Spleen (tissue), 11 donors: Measurements from ENCODE around the gene CD34. TPM values are rescaled to one million over a fixed set of nuclear protein-coding genes. Genes with fewer than 3 reads are reported as not detected.
A peak's percentile ranks its signal among the peaks of the same experiment; 100 is the strongest.

ENCODE experiments used
- DNase-seq: peaks from one replicate; pipeline ENCODE4 v3.0.0-alpha.2; 2020
- H3K27ac ChIP-seq, 8 donors: fragments of 200-600 bp; sonication (generic) in 7 of 8; 1 replicate in 4 of 8; 2 replicates in 4 of 8; pipeline versions ENCODE4 v1.5.0 to v1.8.0; 2016 to 2021; ENCODE audit warnings: inconsistent platforms in 4 of 8, mild to moderate bottlenecking in 4 of 8, moderate library complexity in 1 of 8
- H3K27me3 ChIP-seq, 7 donors: fragments of 200-600 bp; sonication (generic) in 6 of 7; replicated peaks in 1 of 7; 1 replicate in 4 of 7; 2 replicates in 3 of 7; pipeline versions ENCODE4 v1.5.0 to v1.8.0; 2016 to 2021; ENCODE audit warnings: inconsistent platforms in 3 of 7, mild to moderate bottlenecking in 1 of 7
- H3K36me3 ChIP-seq, 6 donors: fragments of 200-600 bp; sonication (generic) in 5 of 6; 1 replicate in 4 of 6; 2 replicates in 2 of 6; pipeline versions ENCODE4 v1.5.0 to v1.8.0; 2016 to 2021; ENCODE audit warnings: inconsistent platforms in 2 of 6
- H3K4me1 ChIP-seq, 6 donors: fragments of 200-600 bp; sonication (generic) in 5 of 6; 1 replicate in 3 of 6; 2 replicates in 3 of 6; pipeline versions ENCODE4 v1.5.0 to v1.8.0; 2016 to 2021; ENCODE audit warnings: inconsistent platforms in 3 of 6
- H3K4me3 ChIP-seq, 8 donors: fragments of 200-600 bp; sonication (generic) in 7 of 8; 1 replicate in 4 of 8; 2 replicates in 4 of 8; pipeline versions ENCODE4 v1.5.0 to v1.8.0; 2016 to 2021; ENCODE audit warnings: inconsistent platforms in 4 of 8, mild to moderate bottlenecking in 4 of 8, moderate library complexity in 2 of 8
- H3K9me3 ChIP-seq, 8 donors: fragments of 200-600 bp; sonication (generic) in 7 of 8; 1 replicate in 4 of 8; 2 replicates in 4 of 8; pipeline versions ENCODE4 v1.5.0 to v1.8.0; 2016 to 2021; ENCODE audit warnings: inconsistent platforms in 4 of 8
- CTCF ChIP-seq, 11 experiments: fragments of 200-600 bp in 7 of 11; fragments of 450-650 bp in 4 of 11; sonication (generic) in 4 of 11; IDR thresholded peaks in 8 of 11; conservative IDR thresholded peaks in 3 of 11; 1 replicate in 7 of 11; 2 replicates in 4 of 11; pipeline versions ENCODE4 v1.4.0 to v1.8.0; 2016 to 2021; ENCODE audit warnings: antibody characterized with exemption in 11 of 11, inconsistent platforms in 4 of 11, mild to moderate bottlenecking in 1 of 11
- POLR2A ChIP-seq, 3 donors: fragments of 450-650 bp; IDR thresholded peaks; one replicate each; pipeline ENCODE4 v1.5.1; 2017; ENCODE audit warnings: antibody characterized with exemption in 3 of 3, mild to moderate bottlenecking in 1 of 3
- POLR2AphosphoS5 ChIP-seq, 3 donors: sonication (generic); formaldehyde crosslinking; IDR thresholded peaks; one replicate each; pipeline ENCODE4 v1.5.1; 2017; ENCODE audit warnings: antibody characterized with exemption in 3 of 3
- WGBS, 5 donors: extraction: QIAGEN DNeasy Blood & Tissue Kit in 3 of 5; methylation state at CpG; one replicate each; pipeline versions ENCODE4 v1.1.5 to v1.1.7; 2013 to 2018; 5-methylcytosine and 5-hydroxymethylcytosine counted together
- intact Hi-C: fragments of 100-400 bp; cut with DNase I; formaldehyde crosslinking; loops from one replicate; pipeline ENCODE4 v1.15.0; 2023; ENCODE audit warnings: low total_unique reads
- polyA plus RNA-seq, 3 donors: library from polyadenylated mRNA; stranded (reverse); fragments of 200-250 nt; gene quantifications; one replicate each; pipeline ENCODE4 v1.2.1, GENCODE V29; 2013
- total RNA-seq, 7 donors: library from RNA; depleted of rRNA in 3 of 7; stranded (reverse); fragments of >200 nt in 3 of 7; fragmentation: NEBNext Ultra II Directional in 4 of 7; extraction: Animal tissue kit (Norgen Biotek cat#: 25700) in 4 of 7; gene quantifications; one replicate each; pipeline versions ENCODE4 v1.1.0 to v1.2.1, GENCODE V29; 2016 to 2021
- donor health status: healthy with polysubstance abuse.
- donor health status: DM: no; HTN: no; CAD: no; lungs with moderate emphysema.
- donor health status: DM: no; HTN: no; CAD: no.
- donor health status: Bipolar disorder and iron deficiency.
- donor health status: healthy.
- donor health status: DM: no; HTN: no; CAD: no.
- donor health status: DM: yes; HTN: yes; CAD: no.

CD34 gene
- total and polyA plus RNA-seq, 10 donors: 5.1 to 31.5 (median 17.5) TPM

- Histone ChIP-seq H3K4me1 (peaks cover 9 to 28% (median 18%) of the 10 kb centered on the region in 6 donors), H3K9me3 (no peaks in the 10 kb centered on the region), H3K27ac (peak overlapping the region in 5 of 8 donors; percentile 5 to 70 (median 37)), H3K27me3 (peaks cover 0 to 45% (median 15%) of the 10 kb centered on the region in 7 donors), H3K36me3 (no peaks in the 10 kb centered on the region), H3K4me3 (no peak overlapping the region)
- DNase-seq: no peak
- intact Hi-C loops: no loop called here
- TF ChIP-seq POLR2AphosphoS5 (IDR thresholded peaks at IDR 0.05) (no peak), POLR2A (IDR thresholded peaks at IDR 0.05) (no peak), CTCF (IDR thresholded peaks at IDR 0.05 in 8 of 11, conservative IDR thresholded peaks at IDR 0.05 in 3 of 11) (no peak)
- 23 to 35% (median 32%) methylated on average over 7 of the region's 7 CpGs for WGBS, 5 donors
Measured at GRCh38 chr1:207908107-207908734, 2.7 kb downstream of the CD34 start.

GRCh38 chr1:207904391-207904790 is 6.5 kb downstream of the CD34 start:
- Histone ChIP-seq H3K36me3 (no peaks in the 10 kb centered on the region), H3K27ac (peak overlapping the region in 1 of 8 donors; percentile 14), H3K4me1 (peaks cover 0 to 11% (median 0%) of the 10 kb centered on the region in 6 donors), H3K4me3 (no peak overlapping the region), H3K27me3 (peaks cover 0 to 7% (median 0%) of the 10 kb centered on the region in 7 donors), H3K9me3 (no peaks in the 10 kb centered on the region)
- no peak for DNase-seq
- intact Hi-C loops: no loop called here
- WGBS, 5 donors: 22 to 73% (median 48%) methylated on average over 1 of the region's 1 CpG
- TF ChIP-seq CTCF (IDR thresholded peaks at IDR 0.05 in 8 of 11, conservative IDR thresholded peaks at IDR 0.05 in 3 of 11) (no peak), POLR2A (IDR thresholded peaks at IDR 0.05) (no peak), POLR2AphosphoS5 (IDR thresholded peaks at IDR 0.05) (no peak)

- no peaks in the 10 kb centered on the region for H3K36me3 ChIP-seq
- H3K27ac ChIP-seq: no peak overlapping the region
- intact Hi-C loops: no loop called here
- H3K4me3 ChIP-seq: no peak overlapping the region
- no peaks in the 10 kb centered on the region for H3K9me3 ChIP-seq
- peaks cover 0 to 3% (median 0%) of the 10 kb centered on the region in 7 donors for H3K27me3 ChIP-seq
- no peak for TF ChIP-seq POLR2AphosphoS5 (IDR thresholded peaks at IDR 0.05)
- TF ChIP-seq POLR2A (IDR thresholded peaks at IDR 0.05): no peak
- TF ChIP-seq CTCF (IDR thresholded peaks at IDR 0.05 in 8 of 11, conservative IDR thresholded peaks at IDR 0.05 in 3 of 11): no peak
- no peak for DNase-seq
- peaks cover 0 to 8% (median 0%) of the 10 kb centered on the region in 6 donors for H3K4me1 ChIP-seq
- 48 to 69% (median 55%) methylated on average over 3 of the region's 3 CpGs for WGBS, 5 donors
Measured at GRCh38 chr1:207903767-207904166, 7.2 kb downstream of the CD34 start.

GRCh38 chr1:207903053-207903452 is 7.9 kb downstream of the CD34 start:
- no peak for TF ChIP-seq POLR2A (IDR thresholded peaks at IDR 0.05)
- TF ChIP-seq CTCF (IDR thresholded peaks at IDR 0.05 in 8 of 11, conservative IDR thresholded peaks at IDR 0.05 in 3 of 11): no peak
- no peak for TF ChIP-seq POLR2AphosphoS5 (IDR thresholded peaks at IDR 0.05)
- Histone ChIP-seq H3K27me3 (no peaks in the 10 kb centered on the region), H3K4me1 (peaks cover 0 to 1% (median 0%) of the 10 kb centered on the region in 6 donors), H3K9me3 (no peaks in the 10 kb centered on the region), H3K36me3 (no peaks in the 10 kb centered on the region), H3K27ac (no peak overlapping the region), H3K4me3 (no peak overlapping the region)
- WGBS, 5 donors: 58 to 83% (median 80%) methylated on average over 2 of the region's 2 CpGs
- intact Hi-C loops: no loop called here
- no peak for DNase-seq
